GM12878 (cell line): ENCODE results near the gene UNC13D. TPM values are rescaled to one million over a fixed set of nuclear protein-coding genes. Genes with fewer than 3 reads are reported as not detected.
"Not testable (repeated sequence)": the region's sequence is repeated elsewhere in the genome, so short reads cannot be mapped to it uniquely, and the experiment has no call there.

Experiments used
- ATAC-seq: fragments of 200-7000 bp; cut with Tn5 transposase; 3 replicates; pipeline ENCODE4 v1.9.1; 2020; ENCODE audit warnings: mild to moderate bottlenecking, moderate library complexity
- BruUV-seq: library from RNA; stranded (reverse); fragments of 400-500 nt; replicated peaks from 2 replicates; lab custom pipeline; 2021; lab: Mats Ljungman, UMichigan
- CTCF ChIA-PET: fragments of 300-600 bp; sonication (Branson Sonifier 250); formaldehyde crosslinking; extraction: SDS; loops from one replicate; lab custom pipeline; 2021; ENCODE audit warnings: inconsistent platforms; lab: Yijun Ruan, JAX
- POLR2A ChIA-PET: fragments of 350-600 bp; formaldehyde crosslinking; extraction: SDS; loops from one replicate; lab custom pipeline; 2021; ENCODE audit warnings: inconsistent platforms; lab: Charles Lee
- RAD21 ChIA-PET: fragments of 300-600 bp; sonication (Branson Sonifier 250); formaldehyde crosslinking; loops from one replicate; lab custom pipeline; 2023; ENCODE audit warnings: antibody characterized with exemption; ENCODE audit not compliant: unreplicated experiment; lab: Charles Lee
- SMC1A ChIA-PET: fragments of 300-600 bp; sonication (Branson Sonifier 250); formaldehyde crosslinking; loops from one replicate; lab custom pipeline; 2023; ENCODE audit not compliant: unreplicated experiment, uncharacterized antibody; lab: Charles Lee
- DNase-seq: peaks from one replicate; pipeline ENCODE4 v3.0.0-alpha.2; 2011; ENCODE audit warnings: low read depth, low spot score
- FAIRE-seq: peaks from 3 replicates; lab custom pipeline; 2011; peaks lifted over from hg19 to GRCh38; lab: Jason Lieb, UNC
- H2AFZ ChIP-seq: 2 replicates; pipeline ENCODE4 v1.6.0; 2011; ENCODE audit warnings: low read depth, low read length, control low read depth; ENCODE audit not compliant: control insufficient read depth
- H3K27ac ChIP-seq: 2 replicates; pipeline ENCODE4 v1.5.1; 2011; ENCODE audit warnings: control low read depth; ENCODE audit not compliant: control insufficient read depth, insufficient read depth
- H3K27me3 ChIP-seq, 2 experiments: replicated peaks in 1 of 2; 2 replicates each; pipeline versions ENCODE4 v1.6.0 to v1.6.1; 2011; ENCODE audit warnings: low read length in 1 of 2; ENCODE audit not compliant: control insufficient read depth in 2 of 2, insufficient read depth in 2 of 2
- H3K36me3 ChIP-seq, 2 experiments: 2 replicates each; pipeline ENCODE4 v1.5.1; 2011; ENCODE audit warnings: low read length in 1 of 2; ENCODE audit not compliant: control insufficient read depth in 2 of 2, insufficient read depth in 2 of 2
- H3K4me1 ChIP-seq: 2 replicates; pipeline ENCODE4 v1.6.1; 2011; ENCODE audit warnings: mild to moderate bottlenecking, low read length, moderate library complexity, mixed read lengths; ENCODE audit not compliant: control insufficient read depth, insufficient read depth
- H3K4me2 ChIP-seq: 2 replicates; pipeline ENCODE4 v1.6.0; 2011; ENCODE audit warnings: control low read depth; ENCODE audit not compliant: control insufficient read depth, insufficient read depth
- H3K4me3 ChIP-seq: fragments of 200-600 bp; sonication (generic); 2 replicates; pipeline ENCODE4 v1.5.1; 2016
- H3K79me2 ChIP-seq: 2 replicates; pipeline ENCODE4 v1.6.0; 2011; ENCODE audit warnings: low read length; ENCODE audit not compliant: control insufficient read depth, insufficient read depth
- H3K9ac ChIP-seq: 2 replicates; pipeline ENCODE4 v1.8.0; 2011; ENCODE audit warnings: low read length, control low read depth, mixed read lengths; ENCODE audit not compliant: control insufficient read depth, insufficient read depth
- H3K9me3 ChIP-seq: replicated peaks from 3 replicates; pipeline ENCODE4 v1.5.1; 2011; ENCODE audit warnings: mild to moderate bottlenecking, low read length; ENCODE audit not compliant: control insufficient read depth, insufficient read depth
- H4K20me1 ChIP-seq: 2 replicates; pipeline ENCODE4 v1.6.0; 2011; ENCODE audit not compliant: control insufficient read depth, insufficient read depth
- BHLHE40 ChIP-seq, 2 experiments: fragments of 450-650 bp in 1 of 2; IDR thresholded peaks; 2 replicates each; pipeline ENCODE4 v1.6.1; 2011 to 2017; ENCODE audit warnings: low read depth in 2 of 2, borderline replicate concordance in 1 of 2, improper control_type of control experiment in 1 of 2, low read length in 1 of 2, mild to moderate bottlenecking in 1 of 2
- EGR1 ChIP-seq, 2 experiments: IDR thresholded peaks; 1 replicate in 1 of 2; 2 replicates in 1 of 2; pipeline ENCODE4 v1.6.1; 2011 to 2012; ENCODE audit warnings: low read depth in 2 of 2, low read length in 2 of 2, borderline replicate concordance in 1 of 2, mild to moderate bottlenecking in 1 of 2, moderate library complexity in 1 of 2
- SKIL ChIP-seq: fragments of 450-650 bp; IDR thresholded peaks from 2 replicates; pipeline ENCODE4 v1.6.1; 2017; ENCODE audit warnings: mild to moderate bottlenecking, low read depth, inconsistent platforms; ENCODE audit not compliant: poor library complexity, severe bottlenecking
- SMARCA5 ChIP-seq: fragments of 450-650 bp; IDR thresholded peaks from 2 replicates; pipeline ENCODE4 v1.6.1; 2017; ENCODE audit warnings: mild to moderate bottlenecking
- WGBS: methylation state at CpG from one replicate; pipeline ENCODE4 v1.1.6; 2016; ENCODE audit warnings: low lambda C conversion rate; ENCODE audit not compliant: insufficient replicate concordance, insufficient coverage; ENCODE audit errors: missing lambda C conversion rate; 5-methylcytosine and 5-hydroxymethylcytosine counted together
- in situ Hi-C: fragments of 300-500 bp; cut with MboI; formaldehyde crosslinking; loops from 9 replicates; pipeline ENCODE4 v1.14.3; 2018; ENCODE audit warnings: mixed read lengths
- intact Hi-C: fragments of 100-400 bp; cut with micrococcal nuclease; formaldehyde crosslinking; loops from one replicate; pipeline ENCODE4 v1.14.2; 2022; ENCODE audit not compliant: unreplicated experiment
- polyA plus RNA-seq, 11 experiments: library from polyadenylated mRNA; depleted of rRNA in 4 of 11; unstranded in 6 of 11; stranded (reverse) in 5 of 11; fragments of >200 nt; fragmentation: Nextera tagmentation in 4 of 11; fragmentation: Illumina TruSeq in 1 of 11; extraction: Ambion mirVana in 4 of 11; extraction: Trizol in 1 of 11; gene quantifications; 1 replicate in 1 of 11; 2 replicates in 10 of 11; pipeline versions ENCODE4 v1.2.1 to v1.2.3, GENCODE V29; 2011 to 2016; ENCODE audit warnings: inconsistent platforms in 2 of 11, missing spikeins in 2 of 11, low read depth in 1 of 11
- total RNA-seq, 4 experiments: library from RNA; depleted of rRNA in 3 of 4; stranded (reverse); fragments of >200 nt in 3 of 4; fragmentation: Illumina TruSeq in 1 of 4; extraction: Trizol in 1 of 4; gene quantifications; 2 replicates each; pipeline versions ENCODE4 v1.2.1 to v1.2.3, GENCODE V29; 2013 to 2021
- TF ChIP-seq, protein P1 (sequence below): fragments of 450-650 bp; IDR thresholded peaks from 2 replicates; pipeline ENCODE4 v1.6.1; 2016; ENCODE audit warnings: mild to moderate bottlenecking, moderate library complexity, borderline replicate concordance

UNC13D gene
- total and polyA plus RNA-seq, 10 of the 15 experiments (the other 5 are each of a cell fraction or from before 2014, with no cell fraction given): 0.32 to 63.9 (median 25.2) TPM

DNA sequence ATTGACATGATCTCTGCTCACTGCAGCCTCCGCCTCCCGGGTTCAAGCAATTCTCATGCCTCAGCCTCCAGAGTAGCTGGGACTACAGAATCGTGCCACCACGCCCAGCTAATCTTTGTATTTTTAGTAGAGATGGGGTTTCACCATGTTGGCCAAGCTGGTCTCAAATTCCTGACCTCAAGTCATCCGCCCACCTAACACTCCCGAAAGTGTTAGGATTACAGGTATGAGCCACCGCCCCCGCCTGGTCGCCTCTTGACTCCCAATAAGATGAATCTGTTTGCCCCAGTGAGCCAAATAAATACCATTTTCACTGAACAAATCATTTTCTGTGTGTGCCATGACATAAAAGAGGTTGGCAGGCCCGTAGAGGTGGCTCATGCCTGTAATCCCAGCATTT is 15.2 kb upstream of the UNC13D start:
- Histone ChIP-seq H3K4me1 (peaks cover 23% of the 10 kb centered on the region), H3K4me2 (0 out of 2 replicates have a peak overlapping the region, but pooled peaks have one; percentile 71), H3K79me2 (peaks cover 14% of the 10 kb centered on the region), H3K27ac (peak overlapping the region; percentile 82)
- H2AFZ ChIP-seq, ATAC-seq, H3K9ac ChIP-seq, DNase-seq, H3K27me3 ChIP-seq, in situ Hi-C loops, H3K4me3 ChIP-seq, H3K9me3 ChIP-seq, H4K20me1 ChIP-seq, BruUV-seq, FAIRE-seq, H3K36me3 ChIP-seq: not testable (repeated sequence)
- SMC1A ChIA-PET: interaction anchor here (1.1 to 3.1 kb wide), 9 partner anchors 13 to 96 kb away, joined by 3 to 14 read pairs (median 5); partner anchors contain the start of genes TRIM65 and UNC13D
- 70% methylated on average over 10 of the region's 10 CpGs for WGBS
- CTCF ChIA-PET: interaction anchor here (0.7 to 9.4 kb wide), 10 partner anchors 9 to 227 kb away, joined by 3 to 117 read pairs (median 6); partner anchors contain the start of genes GALK1, TRIM47, TRIM65 and UNC13D
- intact Hi-C loops: loop anchor here (5.0 kb wide), 1 partner anchor 38 kb away; the partner anchor contains the start of gene TRIM65
- POLR2A ChIA-PET: interaction anchor here (0.6 to 5.8 kb wide), 15 partner anchors 9 to 245 kb away, joined by 3 to 39 read pairs (median 4); partner anchors contain the start of genes GALK1, TRIM47, TRIM65 and UNC13D
- RAD21 ChIA-PET: interaction anchor here (0.7 to 2.9 kb wide), 11 partner anchors 15 to 106 kb away, joined by 3 to 21 read pairs (median 6); partner anchors contain the start of genes FBF1, GALK1, MRPL38 and TRIM65
- peak in 1 of 2 experiments; percentile 8; a peak in 1 of 3 replicates for TF ChIP-seq EGR1 (IDR thresholded peaks at IDR 0.05; ENCODE audit: borderline replicate concordance in 1 of 2, low read depth in 2 of 2, low read length in 2 of 2)

DNA sequence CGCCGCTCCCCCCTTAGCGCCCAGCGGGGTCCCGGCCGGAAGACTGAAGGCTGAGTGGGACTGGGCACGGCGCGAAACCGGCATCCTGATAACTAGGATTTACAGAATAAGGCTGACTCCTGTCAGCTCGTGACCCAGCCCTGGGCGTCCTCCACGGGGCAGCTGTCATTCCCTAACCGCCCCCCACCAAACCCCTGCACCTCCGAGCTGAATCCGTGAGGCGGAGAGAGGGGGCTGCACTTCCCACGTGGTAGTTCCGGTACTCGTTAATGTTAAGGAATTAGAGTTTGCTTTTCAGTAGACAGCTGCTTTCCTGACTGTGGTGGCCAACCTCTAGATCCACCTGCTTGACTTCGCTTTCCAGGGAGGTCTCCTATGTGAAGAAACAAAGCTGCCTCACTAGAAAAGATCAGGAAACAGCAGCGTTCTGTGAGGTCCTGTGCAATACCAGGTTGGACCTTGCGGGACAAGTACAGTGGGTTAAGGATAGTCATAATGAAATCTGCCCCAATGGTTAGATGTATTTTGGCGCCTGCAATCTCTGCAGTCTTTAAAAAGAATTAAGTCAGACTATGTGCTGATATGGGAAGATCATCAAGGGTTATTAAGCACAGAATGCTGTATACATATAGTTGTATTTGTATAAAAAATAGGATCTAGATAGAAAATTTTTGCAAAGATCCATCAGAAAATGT is 12.0 kb upstream of the UNC13D start:
- no peak for FAIRE-seq
- BruUV-seq: no TSS peak
- CTCF ChIA-PET: interaction anchor here (0.6 to 9.4 kb wide), 22 partner anchors 9 to 428 kb away, joined by 3 to 117 read pairs (median 4); partner anchors contain the start of genes GALK1, MRPL38, TRIM47 and TRIM65
- TF ChIP-seq SMARCA5: 0 out of 2 replicates have a peak, but pooled peaks have one; percentile 58
- 0 out of 4 replicates have a peak, but pooled peaks of 1 of the 2 experiments have one; percentile 1 for TF ChIP-seq BHLHE40 (IDR thresholded peaks at IDR 0.05; ENCODE audit: borderline replicate concordance in 1 of 2, low read depth in 2 of 2, low read length in 1 of 2)
- TF ChIP-seq SKIL: no peak
- TF ChIP-seq, protein P1, sequence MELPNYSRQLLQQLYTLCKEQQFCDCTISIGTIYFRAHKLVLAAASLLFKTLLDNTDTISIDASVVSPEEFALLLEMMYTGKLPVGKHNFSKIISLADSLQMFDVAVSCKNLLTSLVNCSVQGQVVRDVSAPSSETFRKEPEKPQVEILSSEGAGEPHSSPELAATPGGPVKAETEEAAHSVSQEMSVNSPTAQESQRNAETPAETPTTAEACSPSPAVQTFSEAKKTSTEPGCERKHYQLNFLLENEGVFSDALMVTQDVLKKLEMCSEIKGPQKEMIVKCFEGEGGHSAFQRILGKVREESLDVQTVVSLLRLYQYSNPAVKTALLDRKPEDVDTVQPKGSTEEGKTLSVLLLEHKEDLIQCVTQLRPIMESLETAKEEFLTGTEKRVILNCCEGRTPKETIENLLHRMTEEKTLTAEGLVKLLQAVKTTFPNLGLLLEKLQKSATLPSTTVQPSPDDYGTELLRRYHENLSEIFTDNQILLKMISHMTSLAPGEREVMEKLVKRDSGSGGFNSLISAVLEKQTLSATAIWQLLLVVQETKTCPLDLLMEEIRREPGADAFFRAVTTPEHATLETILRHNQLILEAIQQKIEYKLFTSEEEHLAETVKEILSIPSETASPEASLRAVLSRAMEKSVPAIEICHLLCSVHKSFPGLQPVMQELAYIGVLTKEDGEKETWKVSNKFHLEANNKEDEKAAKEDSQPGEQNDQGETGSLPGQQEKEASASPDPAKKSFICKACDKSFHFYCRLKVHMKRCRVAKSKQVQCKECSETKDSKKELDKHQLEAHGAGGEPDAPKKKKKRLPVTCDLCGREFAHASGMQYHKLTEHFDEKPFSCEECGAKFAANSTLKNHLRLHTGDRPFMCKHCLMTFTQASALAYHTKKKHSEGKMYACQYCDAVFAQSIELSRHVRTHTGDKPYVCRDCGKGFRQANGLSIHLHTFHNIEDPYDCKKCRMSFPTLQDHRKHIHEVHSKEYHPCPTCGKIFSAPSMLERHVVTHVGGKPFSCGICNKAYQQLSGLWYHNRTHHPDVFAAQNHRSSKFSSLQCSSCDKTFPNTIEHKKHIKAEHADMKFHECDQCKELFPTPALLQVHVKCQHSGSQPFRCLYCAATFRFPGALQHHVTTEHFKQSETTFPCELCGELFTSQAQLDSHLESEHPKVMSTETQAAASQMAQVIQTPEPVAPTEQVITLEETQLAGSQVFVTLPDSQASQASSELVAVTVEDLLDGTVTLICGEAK: 0 out of 2 replicates have a peak, but pooled peaks have one; percentile 18

More for the DNA sequence above, 12.0 kb upstream of the UNC13D start:
- peaks cover 23% of the 10 kb centered on the region for H3K4me1 ChIP-seq
- ChIA-PET POLR2A (interaction anchor here (0.5 to 5.8 kb wide), 19 partner anchors 9 to 145 kb away, joined by 3 to 42 read pairs (median 7); partner anchors contain the start of genes GALK1, TRIM65, UNC13D and UNK), SMC1A (interaction anchor here (0.7 to 3.6 kb wide), 11 partner anchors 9 to 80 kb away, joined by 3 to 11 read pairs (median 4); partner anchors contain the start of gene TRIM65), RAD21 (interaction anchor here (0.7 to 3.2 kb wide), 12 partner anchors 11 to 106 kb away, joined by 3 to 32 read pairs (median 6); partner anchors contain the start of genes TRIM47, TRIM65, UNC13D and UNK)
- peaks cover 2% of the 10 kb centered on the region in 2 experiments; a peak in 2 of 4 replicates for H3K36me3 ChIP-seq
- H3K9me3 ChIP-seq: no peaks in the 10 kb centered on the region
- intact Hi-C loops (loop anchor here (5.0 kb wide), 1 partner anchor 41 kb away; the partner anchor contains the start of gene TRIM65), in situ Hi-C loops (no loop called here)
- under 1% methylated on average over 24 of the region's 24 CpGs for WGBS
- ATAC-seq: peak; percentile 63
- peaks cover 18% of the 10 kb centered on the region for H3K79me2 ChIP-seq
- H4K20me1 ChIP-seq: no peaks in the 10 kb centered on the region
- H3K4me2 ChIP-seq: peak overlapping the region; percentile 95
- H3K4me3 ChIP-seq: peak overlapping the region; percentile 79
- peak overlapping the region; percentile 96 for H3K9ac ChIP-seq
- peak overlapping the region; percentile 93 for H3K27ac ChIP-seq
- H2AFZ ChIP-seq: peak overlapping the region; percentile 78
- H3K27me3 ChIP-seq: no peaks in the 10 kb centered on the region
- no peak for DNase-seq
